Inferior parietal cortex (tissue), 1 donor: ENCODE data around the gene EPHA1.

Experiments
- DNase-seq: peaks from one replicate; pipeline ENCODE4 v3.0.0-alpha.2; 2016; ENCODE audit errors: extremely low spot score

The EPHA1 gene

GRCh38 chr7:143351060-143351459 lies 57.6 kb downstream of the EPHA1 start:
- DNase-seq, result peak; percentile 69

- no peak for DNase-seq
These were observed 60.7 kb downstream of the EPHA1 start for GRCh38 chr7:143347950-143348349.

- no peak for DNase-seq
These were observed 62.6 kb downstream of the EPHA1 start for GRCh38 chr7:143346018-143346417.

DNA sequence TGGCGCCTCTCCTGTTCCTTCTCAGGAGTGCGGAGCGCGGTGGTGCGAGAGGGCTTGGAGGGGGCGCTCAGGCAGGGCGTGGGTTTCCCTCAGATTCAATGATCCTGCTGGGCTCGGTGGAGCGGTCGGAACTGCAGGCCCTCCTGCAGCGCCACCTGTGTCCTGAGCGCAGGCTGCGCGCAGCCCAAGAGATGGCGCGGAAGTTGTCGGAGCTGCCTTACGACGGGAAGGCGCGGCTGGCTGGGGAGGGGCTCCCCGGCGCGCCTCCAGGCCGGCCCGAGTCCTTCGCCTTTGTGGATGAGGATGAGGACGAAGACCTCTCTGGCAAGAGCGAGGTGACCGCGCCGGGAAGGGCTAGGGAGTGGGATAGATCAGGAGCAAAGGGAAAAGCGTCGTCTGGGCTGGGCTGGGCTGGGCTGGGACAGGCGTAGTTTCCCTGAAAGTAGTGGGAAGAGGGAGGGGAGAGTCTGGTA lies 63.2 kb downstream of the EPHA1 start:
- DNase-seq, result no peak

- DNase-seq, result no peak
These were observed 65.1 kb downstream of the EPHA1 start for GRCh38 chr7:143343596-143343995.

DNA sequence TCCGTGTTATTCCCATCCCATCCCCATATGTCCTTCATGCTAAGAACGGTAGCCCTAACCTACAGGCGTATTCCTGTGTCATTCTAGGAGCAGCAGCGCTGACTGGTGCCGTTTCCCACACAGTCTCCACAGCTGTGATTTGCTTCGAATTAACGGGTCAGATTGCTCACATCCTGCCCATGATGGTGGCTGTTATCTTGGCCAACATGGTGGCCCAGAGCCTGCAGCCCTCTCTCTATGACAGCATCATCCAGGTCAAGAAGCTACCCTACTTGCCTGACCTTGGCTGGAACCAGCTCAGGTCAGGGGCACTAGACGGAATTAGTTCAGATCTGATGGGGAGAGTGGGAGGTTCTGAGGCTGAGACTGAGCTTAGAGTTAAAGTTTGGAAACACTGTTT lies 66.8 kb downstream of the EPHA1 start:
- DNase-seq, result no peak
